CD14-positive monocyte (primary cell): ENCODE measurements around the gene SEPTIN8. TPM values are rescaled to one million over a fixed set of nuclear protein-coding genes. Genes with fewer than 3 reads are reported as not detected.

Source experiments
- DNase-seq, 3 donors: peaks; one replicate each; pipeline ENCODE4 v3.0.0-alpha.2; 2011 to 2022
- H2AFZ ChIP-seq: 2 replicates; pipeline ENCODE4 v1.6.0; 2012; ENCODE audit warnings: mild to moderate bottlenecking, low read depth, low read length, inconsistent platforms; ENCODE audit not compliant: insufficient read depth, poor library complexity, severe bottlenecking
- H3K27ac ChIP-seq, 2 donors: 1 replicate in 1 of 2; 2 replicates in 1 of 2; pipeline ENCODE4 v1.5.1; 2012 to 2013; ENCODE audit warnings: low read length in 2 of 2, control low read depth in 1 of 2, inconsistent platforms in 1 of 2, low read depth in 1 of 2, mild to moderate bottlenecking in 1 of 2
- H3K27me3 ChIP-seq, 2 donors: one replicate each; pipeline versions ENCODE4 v1.6.0 to v1.6.1; 2011 to 2013; ENCODE audit warnings: low read length in 2 of 2; ENCODE audit not compliant: control insufficient read depth in 2 of 2, insufficient read depth in 2 of 2
- H3K36me3 ChIP-seq, 2 donors: replicated peaks in 1 of 2; 1 replicate in 1 of 2; 2 replicates in 1 of 2; pipeline versions ENCODE4 v1.5.1 to v1.6.1; 2012 to 2013; ENCODE audit warnings: low read length in 2 of 2, control low read depth in 1 of 2, inconsistent platforms in 1 of 2, mild to moderate bottlenecking in 1 of 2; ENCODE audit not compliant: insufficient read depth in 2 of 2, control insufficient read depth in 1 of 2
- H3K4me1 ChIP-seq, 2 donors: 1 replicate in 1 of 2; 2 replicates in 1 of 2; pipeline versions ENCODE4 v1.5.1 to v1.6.1; 2012 to 2013; ENCODE audit warnings: low read length in 2 of 2, control low read depth in 1 of 2, inconsistent platforms in 1 of 2, mild to moderate bottlenecking in 1 of 2, moderate library complexity in 1 of 2; ENCODE audit not compliant: insufficient read depth in 2 of 2, control insufficient read depth in 1 of 2
- H3K4me2 ChIP-seq: replicated peaks from 2 replicates; pipeline ENCODE3; 2012; ENCODE audit warnings: low read length, moderate library complexity, mild to moderate bottlenecking; ENCODE audit not compliant: poor library complexity, severe bottlenecking; ENCODE audit errors: extremely low read depth
- H3K4me3 ChIP-seq, 3 experiments: fragments of 200-600 bp in 1 of 3; sonication (generic) in 1 of 3; replicated peaks in 1 of 3; 1 replicate in 2 of 3; 2 replicates in 1 of 3; pipeline ENCODE4 v1.5.1; 2011 to 2013; ENCODE audit warnings: low read length in 3 of 3, mild to moderate bottlenecking in 3 of 3, control low read depth in 2 of 3, low read depth in 2 of 3, inconsistent platforms in 1 of 3, moderate library complexity in 1 of 3
- H3K79me2 ChIP-seq: 2 replicates; pipeline ENCODE4 v1.6.0; 2012; ENCODE audit warnings: mild to moderate bottlenecking, control low read depth, inconsistent platforms, low read length, moderate library complexity; ENCODE audit not compliant: insufficient read depth
- H3K9ac ChIP-seq: 2 replicates; pipeline ENCODE4 v1.6.0; 2017; ENCODE audit warnings: low read length, mild to moderate bottlenecking; ENCODE audit not compliant: insufficient read depth, poor library complexity, severe bottlenecking
- H3K9me3 ChIP-seq, 2 donors: replicated peaks in 1 of 2; 1 replicate in 1 of 2; 2 replicates in 1 of 2; pipeline versions ENCODE4 v1.5.1 to v1.6.1; 2012 to 2013; ENCODE audit warnings: low read length in 2 of 2, control low read depth in 1 of 2; ENCODE audit not compliant: control insufficient read depth in 1 of 2, insufficient read depth in 1 of 2
- H4K20me1 ChIP-seq: 2 replicates; pipeline ENCODE4 v1.6.0; 2012; ENCODE audit warnings: mild to moderate bottlenecking, low read length, control low read depth, moderate library complexity; ENCODE audit not compliant: insufficient read depth
- H3K27ac Mint-ChIP-seq, 7 donors: one replicate each; pipeline ENCODE4 v1.8.0; 2020; ENCODE audit warnings: mild to moderate bottlenecking in 7 of 7, mixed read lengths in 7 of 7, moderate library complexity in 6 of 7, inconsistent platforms in 2 of 7
- H3K27me3 Mint-ChIP-seq, 3 donors: one replicate each; pipeline ENCODE4 v1.8.0; 2021 to 2022; ENCODE audit warnings: low read depth in 3 of 3, mild to moderate bottlenecking in 3 of 3, mixed read lengths in 3 of 3, moderate library complexity in 3 of 3, inconsistent platforms in 1 of 3
- H3K36me3 Mint-ChIP-seq, 2 donors: one replicate each; pipeline ENCODE4 v1.8.0; 2020; ENCODE audit warnings: mixed read lengths in 2 of 2, inconsistent platforms in 1 of 2, mild to moderate bottlenecking in 1 of 2
- H3K4me1 Mint-ChIP-seq: one replicate; pipeline ENCODE4 v1.8.0; 2020; ENCODE audit warnings: mild to moderate bottlenecking, mixed read lengths
- H3K4me3 Mint-ChIP-seq, 2 donors: one replicate each; pipeline ENCODE4 v1.8.0; 2020; ENCODE audit warnings: mild to moderate bottlenecking in 2 of 2, mixed read lengths in 2 of 2, moderate library complexity in 1 of 2
- H3K9me3 Mint-ChIP-seq, 7 donors: one replicate each; pipeline ENCODE4 v1.8.0; 2020 to 2022; ENCODE audit warnings: mixed read lengths in 7 of 7, mild to moderate bottlenecking in 6 of 7, moderate library complexity in 6 of 7, inconsistent platforms in 2 of 7
- WGBS: methylation state at CpG from one replicate; pipeline ENCODE4 v1.1.5; 2013; ENCODE audit warnings: missing lambda C conversion rate; ENCODE audit not compliant: insufficient coverage; 5-methylcytosine and 5-hydroxymethylcytosine counted together
- intact Hi-C, 2 donors: fragments of 100-400 bp; cut with micrococcal nuclease; formaldehyde crosslinking; loops; one replicate each; pipeline versions ENCODE4 v1.15.0 to v1.15.1; 2023
- polyA plus RNA-seq, 3 donors: library from polyadenylated mRNA; depleted of rRNA in 1 of 3; unstranded in 2 of 3; stranded (reverse) in 1 of 3; fragments of 300-500 nt in 2 of 3; fragments of >200 nt in 1 of 3; fragmentation: Illumina TruSeq in 2 of 3; gene quantifications; 1 replicate in 2 of 3; 2 replicates in 1 of 3; pipeline ENCODE4 v1.2.3, GENCODE V29; 2012 to 2021
- TF ChIP-seq, protein P1 (sequence below): fragments of 200-600 bp; IDR thresholded peaks from one replicate; pipeline ENCODE4 v1.8.0; 2022; ENCODE audit warnings: antibody characterized with exemption, mild to moderate bottlenecking

The SEPTIN8 gene
- polyA plus RNA-seq, 3 donors = 0.36 to 5.0 (median 0.54) TPM

DNA sequence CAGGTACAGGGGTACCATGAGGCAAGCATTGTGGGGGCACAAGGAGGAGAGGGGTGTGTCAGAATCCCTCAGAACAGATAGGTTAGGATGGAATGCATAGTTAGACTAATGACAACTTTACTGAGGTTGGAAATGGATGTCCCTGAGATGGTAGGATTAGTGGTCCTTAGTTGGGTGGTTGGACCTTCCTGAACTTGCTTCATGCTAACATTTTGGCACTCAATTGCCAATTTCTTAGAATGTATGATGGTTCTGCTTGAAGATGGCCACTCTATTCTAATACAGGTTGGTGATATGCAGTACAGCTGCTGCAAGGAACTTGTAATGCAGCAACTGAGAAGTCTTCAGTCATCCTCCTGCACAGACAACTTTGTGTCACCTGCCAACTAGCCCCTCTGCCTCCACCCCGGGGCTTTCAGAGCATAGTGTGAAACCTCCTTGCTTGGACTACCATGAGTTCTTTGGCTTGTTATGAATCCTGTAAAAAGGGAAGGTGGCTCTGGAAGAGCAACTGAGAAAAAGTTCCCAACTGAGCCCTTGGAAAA is 24.4 kb downstream of the SEPTIN8 start:
- no peaks in the 10 kb centered on the region for H3K79me2 ChIP-seq
- H4K20me1 ChIP-seq = no peaks in the 10 kb centered on the region
- no peak overlapping the region for H3K9ac ChIP-seq
- Mint-ChIP-seq H3K9me3 (peaks cover 0 to 6% (median 0%) of the 10 kb centered on the region in 7 donors), H3K4me1 (no peaks in the 10 kb centered on the region), H3K27me3 (peaks cover 22 to 41% (median 25%) of the 10 kb centered on the region in 3 donors), H3K4me3 (no peak overlapping the region), H3K36me3 (no peaks in the 10 kb centered on the region), H3K27ac (no peak overlapping the region)
- WGBS = 100% methylated on average over 1 of the region's 1 CpG
- H3K4me1 ChIP-seq = peaks cover 0 to 3% of the 10 kb centered on the region in 2 donors
- H3K27ac ChIP-seq = no peak overlapping the region
- TF ChIP-seq, protein P1, sequence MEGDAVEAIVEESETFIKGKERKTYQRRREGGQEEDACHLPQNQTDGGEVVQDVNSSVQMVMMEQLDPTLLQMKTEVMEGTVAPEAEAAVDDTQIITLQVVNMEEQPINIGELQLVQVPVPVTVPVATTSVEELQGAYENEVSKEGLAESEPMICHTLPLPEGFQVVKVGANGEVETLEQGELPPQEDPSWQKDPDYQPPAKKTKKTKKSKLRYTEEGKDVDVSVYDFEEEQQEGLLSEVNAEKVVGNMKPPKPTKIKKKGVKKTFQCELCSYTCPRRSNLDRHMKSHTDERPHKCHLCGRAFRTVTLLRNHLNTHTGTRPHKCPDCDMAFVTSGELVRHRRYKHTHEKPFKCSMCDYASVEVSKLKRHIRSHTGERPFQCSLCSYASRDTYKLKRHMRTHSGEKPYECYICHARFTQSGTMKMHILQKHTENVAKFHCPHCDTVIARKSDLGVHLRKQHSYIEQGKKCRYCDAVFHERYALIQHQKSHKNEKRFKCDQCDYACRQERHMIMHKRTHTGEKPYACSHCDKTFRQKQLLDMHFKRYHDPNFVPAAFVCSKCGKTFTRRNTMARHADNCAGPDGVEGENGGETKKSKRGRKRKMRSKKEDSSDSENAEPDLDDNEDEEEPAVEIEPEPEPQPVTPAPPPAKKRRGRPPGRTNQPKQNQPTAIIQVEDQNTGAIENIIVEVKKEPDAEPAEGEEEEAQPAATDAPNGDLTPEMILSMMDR = no peak
- no peaks in the 10 kb centered on the region for H3K36me3 ChIP-seq
- intact Hi-C loops = no loop called here
- no peak overlapping the region for H3K4me2 ChIP-seq
- H3K27me3 ChIP-seq = peaks cover 15 to 21% of the 10 kb centered on the region in 2 donors
- peaks cover 0 to 9% of the 10 kb centered on the region in 2 donors for H3K9me3 ChIP-seq
- H3K4me3 ChIP-seq = no peak overlapping the region
- no peak overlapping the region for H2AFZ ChIP-seq
- no peak for DNase-seq

DNA sequence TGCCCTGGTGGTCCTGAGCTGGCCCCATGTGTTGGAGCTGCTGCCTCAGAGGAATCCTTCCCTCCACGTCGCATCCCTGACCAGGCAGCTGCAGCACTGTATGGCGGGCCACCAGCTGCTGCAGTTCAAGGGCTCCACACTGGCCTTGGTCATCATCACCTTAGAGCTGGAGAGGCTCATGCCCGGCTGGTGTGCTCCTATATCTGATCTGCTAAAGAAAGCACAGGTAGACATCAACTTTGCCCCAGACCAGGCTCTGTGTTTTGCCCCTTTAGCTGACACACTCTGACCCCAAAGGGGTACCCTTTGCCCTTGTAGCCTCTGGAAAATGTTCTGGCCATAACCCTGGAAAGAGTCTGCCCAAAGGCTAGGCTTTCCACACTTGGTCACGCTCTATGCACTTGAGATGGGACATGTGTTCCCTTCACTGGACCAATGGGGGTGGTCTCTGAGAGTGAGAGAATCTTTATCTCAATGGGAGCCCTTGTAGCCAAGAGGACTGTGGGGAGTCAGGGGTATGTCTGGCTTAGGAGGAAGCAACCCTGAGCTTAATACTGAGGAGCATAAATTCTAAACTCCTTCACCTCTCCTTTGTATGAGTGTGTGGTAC is 25.0 kb downstream of the SEPTIN8 start:
- Mint-ChIP-seq H3K4me3 (no peak overlapping the region), H3K27ac (no peak overlapping the region), H3K9me3 (peaks cover 0 to 6% (median 0%) of the 10 kb centered on the region in 7 donors), H3K36me3 (no peaks in the 10 kb centered on the region), H3K27me3 (peaks cover 24 to 46% (median 27%) of the 10 kb centered on the region in 3 donors), H3K4me1 (no peaks in the 10 kb centered on the region)
- Histone ChIP-seq H3K4me2 (no peak overlapping the region), H2AFZ (no peak overlapping the region), H3K9me3 (peaks cover 0 to 12% of the 10 kb centered on the region in 2 donors), H3K27me3 (peaks cover 19 to 25% of the 10 kb centered on the region in 2 donors), H3K79me2 (no peaks in the 10 kb centered on the region), H3K9ac (no peak overlapping the region), H3K4me3 (no peak overlapping the region), H3K27ac (no peak overlapping the region), H3K4me1 (peaks cover 2 to 8% of the 10 kb centered on the region in 2 donors), H3K36me3 (no peaks in the 10 kb centered on the region), H4K20me1 (no peaks in the 10 kb centered on the region)
- intact Hi-C loops = no loop called here
- WGBS = 100% methylated on average over 5 of the region's 5 CpGs
- TF ChIP-seq, protein P1 = no peak
- DNase-seq = no peak
